NCI-H146 treated with DMSO at 0.1 percent for 48 hours (cell line): ENCODE measurements around the gene BRWD1.

Experiments used
- DNase-seq: peaks from one replicate; lab custom pipeline; 2025; ENCODE audit not compliant: unreplicated experiment; lab: John Stamatoyannopoulos, UW

BRWD1 gene

DNA sequence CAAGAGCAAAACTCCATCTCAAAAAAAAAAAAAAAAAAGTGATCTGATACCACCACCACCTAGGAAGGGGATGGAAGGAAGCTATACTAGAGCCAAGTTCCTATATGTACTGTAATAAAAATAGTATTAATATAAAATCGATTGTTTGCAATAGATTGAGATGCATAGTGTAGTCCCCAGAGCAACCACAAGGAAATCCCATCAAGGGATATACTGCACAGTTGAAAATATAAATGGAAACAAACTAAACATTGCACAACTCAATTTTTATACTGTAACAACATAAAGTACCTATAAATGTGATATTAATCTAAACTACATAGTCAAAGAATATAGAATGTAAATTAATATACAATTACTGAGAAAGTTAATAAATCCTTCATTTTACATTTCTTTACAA lies 109.3 kb downstream of the BRWD1 start:
- no peak for DNase-seq

DNA sequence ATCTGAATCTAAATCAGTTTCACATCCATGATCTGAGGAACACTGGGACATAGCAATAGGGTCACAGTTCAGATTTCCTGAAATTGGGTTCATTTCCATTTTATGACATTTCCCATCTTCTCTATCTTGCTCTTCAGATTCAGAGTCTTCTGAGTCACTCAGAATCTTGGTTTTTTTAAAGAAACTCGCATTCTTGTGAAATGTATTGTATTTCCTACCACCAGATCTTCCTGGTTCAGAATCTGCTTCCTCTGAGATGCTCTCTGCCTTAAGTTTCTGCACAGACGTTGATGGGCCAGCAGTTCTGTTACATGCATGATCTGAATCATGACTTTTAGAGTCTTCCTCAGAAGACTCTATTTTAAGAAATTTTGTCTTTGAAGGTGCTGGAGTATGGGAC lies 114.6 kb downstream of the BRWD1 start:
- no peak for DNase-seq

DNA sequence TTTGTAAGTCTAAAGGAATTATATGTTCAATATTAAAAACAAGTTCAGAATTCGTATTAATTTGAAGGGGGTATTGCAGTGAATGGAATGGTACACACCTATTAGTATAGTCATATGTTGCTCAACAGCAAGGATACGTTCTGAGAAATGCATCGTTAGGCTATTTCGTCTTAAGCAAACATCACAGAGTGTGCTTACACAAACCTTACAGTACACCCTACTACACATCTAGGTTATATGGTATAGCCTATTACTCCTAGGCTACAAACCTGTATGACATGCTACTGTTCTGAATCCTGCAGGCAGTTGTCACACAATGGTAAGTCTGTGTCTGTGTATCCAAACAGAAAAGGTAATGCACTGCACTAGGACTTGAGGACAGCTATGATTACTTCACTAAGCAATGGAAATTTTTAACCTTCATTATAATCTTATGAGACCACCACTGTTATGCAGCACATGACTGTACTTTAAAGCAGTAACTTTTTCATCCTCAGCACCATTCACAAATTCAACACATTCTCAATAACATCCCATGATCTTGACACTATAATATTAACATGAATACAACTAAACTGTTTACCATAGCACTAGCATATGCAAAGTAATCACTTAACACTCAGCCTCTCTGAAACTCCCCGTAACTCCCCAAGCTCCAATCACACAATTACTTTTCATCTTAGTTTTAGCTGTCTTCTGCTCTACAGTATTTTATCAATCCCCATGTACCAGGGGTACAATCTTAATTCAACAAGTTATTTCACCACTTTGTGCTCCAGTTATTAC lies 115.8 kb downstream of the BRWD1 start:
- DNase-seq = no peak

DNA sequence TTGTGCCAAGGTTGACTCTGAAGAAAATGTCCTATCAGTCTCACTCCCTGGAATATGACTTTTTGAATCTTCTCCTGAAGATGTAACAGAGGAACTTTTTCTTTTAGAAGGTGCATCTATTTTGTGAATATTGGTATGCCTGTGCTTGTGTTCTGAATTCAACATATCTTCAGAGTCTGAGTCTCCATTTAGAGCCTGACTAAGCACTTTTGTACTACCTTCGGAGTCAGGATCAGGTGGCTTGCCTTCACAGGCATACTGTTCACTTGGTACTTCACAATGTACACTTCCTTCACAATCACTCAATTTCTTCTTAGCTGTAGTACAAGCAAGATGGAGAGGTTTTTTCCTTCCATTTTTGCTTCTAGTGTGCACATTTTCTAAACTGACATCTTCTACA lies 116.6 kb downstream of the BRWD1 start:
- DNase-seq = no peak

DNA sequence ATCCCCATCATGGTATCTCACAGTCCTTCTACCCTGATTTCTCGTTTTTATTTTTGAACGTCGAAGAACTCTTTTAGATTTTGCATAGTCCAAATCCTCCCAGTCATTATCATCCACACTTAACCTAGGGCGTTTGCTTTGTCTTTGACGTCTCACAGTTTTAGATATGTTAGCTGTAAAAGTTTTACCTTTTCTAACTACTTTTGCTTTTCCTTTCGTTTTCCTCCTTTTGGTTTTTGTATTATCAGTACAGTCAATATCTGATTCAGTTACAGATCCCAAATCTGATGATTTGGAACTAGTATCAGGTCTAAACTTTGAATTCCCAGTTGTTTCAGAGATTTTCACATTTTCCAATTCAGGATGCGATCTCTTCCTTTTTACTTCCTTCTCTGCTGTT lies 117.1 kb downstream of the BRWD1 start:
- no peak for DNase-seq

DNA sequence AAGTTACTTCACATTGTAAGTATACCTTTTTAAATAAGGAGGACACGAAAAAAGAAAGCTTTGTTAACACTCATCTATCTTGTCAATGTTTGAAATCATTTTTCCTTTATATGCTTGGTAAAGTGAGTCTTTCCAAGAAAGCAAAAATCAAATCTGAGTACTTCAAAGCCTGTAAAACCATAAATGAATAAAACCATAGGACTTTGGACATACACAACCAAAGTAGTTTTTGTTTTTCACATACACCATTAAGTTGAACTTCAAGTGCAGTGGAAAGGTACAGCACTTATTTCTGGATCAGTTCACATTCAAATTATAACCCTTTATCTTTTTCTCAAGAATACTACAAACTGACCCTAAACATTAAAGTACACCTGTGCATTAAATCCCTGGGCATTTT lies 120.1 kb downstream of the BRWD1 start:
- DNase-seq = no peak

DNA sequence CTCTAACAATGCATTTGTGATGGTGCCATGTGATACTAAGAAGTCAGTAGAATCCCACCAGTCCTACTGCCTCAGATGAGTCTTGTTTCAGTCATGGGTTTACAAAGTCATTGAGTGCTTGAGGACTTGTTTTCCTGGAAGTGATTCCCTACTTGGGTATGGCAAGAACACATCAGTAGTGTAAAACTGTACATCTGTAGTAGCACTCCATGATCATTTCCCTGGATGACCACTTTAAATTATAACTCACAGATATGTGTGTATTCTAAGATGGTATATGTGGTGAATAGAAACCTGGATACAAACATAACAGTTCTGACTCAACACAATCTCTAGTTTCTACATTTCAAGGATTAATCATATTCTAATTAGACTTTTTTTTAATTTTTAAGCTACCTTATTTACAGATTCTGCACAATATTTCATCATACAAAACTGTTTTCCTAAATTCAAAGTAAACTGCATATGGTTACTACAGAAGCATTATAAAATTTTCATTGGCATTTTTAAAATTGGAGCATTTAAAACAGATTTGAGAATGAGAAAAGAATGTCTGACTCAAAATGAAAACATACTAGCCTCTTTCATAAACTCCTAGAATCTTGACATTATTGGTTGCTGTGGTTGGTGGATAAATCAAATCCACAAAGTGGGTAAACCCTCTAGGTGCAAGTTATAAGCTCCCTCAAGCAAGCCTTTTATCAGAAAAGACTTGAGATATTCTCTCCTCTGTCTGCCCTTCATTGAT lies 123.4 kb downstream of the BRWD1 start:
- DNase-seq = no peak

DNA sequence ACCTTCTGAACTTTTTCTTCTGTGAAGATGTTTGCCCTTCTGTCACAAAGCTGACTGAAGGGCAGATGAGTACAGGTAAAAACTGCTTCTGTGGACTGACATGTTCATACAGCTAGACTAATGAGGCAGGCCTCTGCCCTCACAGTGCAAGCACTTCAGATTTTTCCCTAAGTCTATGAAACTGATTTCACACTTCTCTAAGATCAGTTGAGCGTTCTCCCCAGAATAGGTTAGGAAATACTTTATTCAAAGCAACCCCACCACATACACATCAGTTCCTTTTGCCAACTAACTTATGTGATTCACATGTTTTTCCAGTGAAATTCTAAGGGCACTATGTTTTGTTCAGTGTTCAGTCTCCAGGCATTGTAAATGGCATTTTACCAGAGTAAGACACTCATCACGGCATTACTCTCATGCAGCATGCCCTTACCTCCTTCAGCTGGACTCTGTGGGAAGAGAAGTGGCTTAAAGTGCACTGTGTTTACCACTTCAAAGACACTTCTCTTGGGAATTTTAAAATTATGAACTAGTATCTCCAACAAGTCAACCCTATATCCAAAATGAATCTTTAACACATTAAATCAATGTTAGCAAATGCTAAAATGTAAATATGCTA lies 124.8 kb downstream of the BRWD1 start:
- no peak for DNase-seq

DNA sequence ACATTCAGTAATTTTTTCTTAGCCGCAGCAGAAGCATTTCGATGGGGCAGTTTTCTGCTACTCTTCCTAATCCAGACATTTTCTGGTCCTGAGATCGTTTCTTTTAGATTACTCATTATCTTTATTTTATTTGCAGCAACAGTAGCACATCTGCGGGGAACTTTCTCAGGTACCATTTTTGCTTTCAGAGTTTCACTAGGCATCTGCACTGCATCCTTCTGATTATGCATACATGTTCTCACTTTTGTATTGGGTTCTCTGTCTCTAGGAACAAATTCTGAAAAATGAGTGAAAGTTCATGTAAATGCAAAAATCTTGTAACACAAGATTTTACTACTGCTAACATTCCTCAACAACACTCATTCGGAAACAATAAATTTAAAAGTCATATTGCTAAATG lies 126.3 kb downstream of the BRWD1 start:
- DNase-seq = no peak

DNA sequence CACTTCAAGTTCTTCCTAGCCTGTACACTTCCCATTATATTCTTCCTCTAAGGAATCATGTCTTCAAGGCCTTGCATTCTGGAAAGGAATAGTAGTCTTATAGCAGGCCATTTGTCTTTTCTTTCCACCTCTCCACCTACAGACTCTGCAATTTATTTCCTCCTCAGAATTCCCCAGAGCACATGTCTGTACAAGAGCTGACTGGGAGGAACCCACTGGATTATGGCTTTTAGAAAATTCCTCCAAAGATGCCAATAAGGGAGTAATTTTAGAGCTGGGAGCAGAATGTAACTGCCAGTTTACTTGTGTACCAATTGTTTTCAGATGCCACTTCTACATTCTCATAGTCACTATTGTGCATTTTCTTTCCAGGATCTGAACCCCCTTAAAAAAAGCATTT lies 126.8 kb downstream of the BRWD1 start:
- DNase-seq = no peak

DNA sequence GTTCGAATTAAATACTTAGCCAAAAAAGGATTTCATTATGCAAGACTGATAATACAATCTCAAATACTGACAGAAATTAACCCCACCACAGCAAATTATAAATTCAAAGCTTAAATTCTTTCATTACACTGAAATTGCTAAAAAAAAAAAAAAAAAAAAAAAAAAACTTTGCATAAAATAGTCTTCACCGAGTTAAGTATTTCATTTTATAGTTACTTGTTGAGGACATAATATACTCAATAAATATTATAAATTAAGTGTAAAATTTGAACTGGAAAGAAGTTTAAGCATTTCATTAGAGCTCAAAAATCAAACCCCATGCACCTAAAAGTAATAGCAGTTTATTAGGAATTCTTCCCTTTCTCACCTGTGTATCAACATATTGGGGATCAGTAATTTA lies 128.3 kb downstream of the BRWD1 start:
- DNase-seq = no peak

DNA sequence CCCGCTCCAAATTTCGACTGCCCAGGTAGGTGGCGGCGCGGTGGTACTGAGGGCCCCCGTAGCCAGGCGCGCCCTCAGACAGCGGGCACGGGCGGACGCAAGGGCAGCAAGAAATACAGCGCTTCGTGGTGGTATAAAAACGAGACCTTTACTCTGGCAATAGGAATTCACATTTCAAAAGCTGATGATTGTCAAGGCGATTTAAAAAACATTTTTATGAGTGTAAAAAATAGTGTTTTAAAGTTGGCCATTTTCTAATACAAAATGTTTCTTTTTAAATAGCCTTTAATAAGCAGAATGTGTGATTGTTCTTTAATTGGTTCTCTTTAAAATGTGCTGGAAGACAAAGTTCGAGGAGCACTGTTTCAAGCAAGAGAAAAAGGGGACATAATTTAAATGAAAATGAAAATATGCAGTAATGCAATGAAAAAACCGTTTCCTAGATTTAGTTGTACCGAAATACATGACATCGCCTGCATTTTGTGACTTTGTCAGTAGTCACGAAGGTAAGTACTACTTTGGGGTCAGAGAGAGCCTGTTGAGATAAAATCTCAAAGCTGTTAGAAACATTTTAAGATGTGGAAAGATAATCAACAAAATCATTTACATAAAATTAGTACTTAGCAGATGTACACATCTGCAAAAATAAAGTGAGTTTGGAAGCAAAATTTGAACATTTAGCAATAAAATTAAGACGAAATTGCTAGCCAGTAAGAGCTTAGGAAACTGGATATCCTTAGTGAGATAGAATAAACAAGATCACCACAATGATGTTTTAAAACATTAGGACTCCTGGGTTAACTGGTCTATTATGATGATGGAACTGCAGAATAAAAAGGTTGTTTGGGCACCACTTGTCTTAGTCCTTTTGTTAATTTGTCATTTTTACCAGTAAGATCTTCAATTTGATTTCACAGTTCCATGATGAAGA lies 129.1 kb downstream of the BRWD1 start:
- DNase-seq = peak; percentile 3

DNA sequence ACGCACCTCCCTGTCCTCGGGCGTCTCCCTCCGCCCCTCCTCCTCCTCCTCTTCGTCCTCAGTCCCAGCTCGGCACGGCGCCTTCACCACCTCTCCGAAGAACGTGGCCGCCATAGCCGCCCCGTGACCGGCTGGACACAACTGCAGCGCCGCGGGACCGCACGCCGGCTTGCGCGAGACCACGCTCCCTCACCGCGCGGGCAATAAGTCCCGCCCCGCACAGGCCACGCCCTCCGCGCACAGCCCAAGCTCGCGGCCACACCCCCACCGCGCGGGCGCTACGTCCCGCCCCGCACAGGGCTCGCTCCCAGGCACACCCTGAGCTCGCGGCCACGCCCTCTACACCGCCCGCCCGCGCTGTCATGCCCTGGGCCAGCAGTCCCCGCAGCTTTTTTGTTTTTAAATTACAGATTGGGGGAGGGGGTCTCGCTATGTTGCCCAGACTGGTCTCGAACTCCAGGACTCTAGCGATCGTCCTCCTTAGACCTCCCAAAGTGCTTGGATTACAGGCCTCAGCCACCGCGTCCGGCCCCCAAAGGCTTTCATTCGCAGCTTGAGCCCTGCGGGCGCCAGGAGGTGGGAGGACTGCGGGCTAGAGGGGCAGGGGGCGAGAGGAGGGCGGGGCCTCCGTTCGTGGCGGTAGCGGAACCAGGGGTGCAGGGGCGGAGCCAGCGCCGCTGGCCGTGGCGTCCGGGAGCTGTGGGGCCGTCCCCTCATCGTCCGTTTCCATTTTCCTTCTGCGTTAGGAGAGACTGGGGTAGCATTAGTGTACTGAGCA lies 130.0 kb downstream of the BRWD1 start, which contains the start of gene PSMG1:
PSMG1 (minus strand) TSS at position 180 of the 778 bp plus-strand sequence; CDS start at position 114, 66 bp downstream.
- DNase-seq = peak; percentile 79

DNA sequence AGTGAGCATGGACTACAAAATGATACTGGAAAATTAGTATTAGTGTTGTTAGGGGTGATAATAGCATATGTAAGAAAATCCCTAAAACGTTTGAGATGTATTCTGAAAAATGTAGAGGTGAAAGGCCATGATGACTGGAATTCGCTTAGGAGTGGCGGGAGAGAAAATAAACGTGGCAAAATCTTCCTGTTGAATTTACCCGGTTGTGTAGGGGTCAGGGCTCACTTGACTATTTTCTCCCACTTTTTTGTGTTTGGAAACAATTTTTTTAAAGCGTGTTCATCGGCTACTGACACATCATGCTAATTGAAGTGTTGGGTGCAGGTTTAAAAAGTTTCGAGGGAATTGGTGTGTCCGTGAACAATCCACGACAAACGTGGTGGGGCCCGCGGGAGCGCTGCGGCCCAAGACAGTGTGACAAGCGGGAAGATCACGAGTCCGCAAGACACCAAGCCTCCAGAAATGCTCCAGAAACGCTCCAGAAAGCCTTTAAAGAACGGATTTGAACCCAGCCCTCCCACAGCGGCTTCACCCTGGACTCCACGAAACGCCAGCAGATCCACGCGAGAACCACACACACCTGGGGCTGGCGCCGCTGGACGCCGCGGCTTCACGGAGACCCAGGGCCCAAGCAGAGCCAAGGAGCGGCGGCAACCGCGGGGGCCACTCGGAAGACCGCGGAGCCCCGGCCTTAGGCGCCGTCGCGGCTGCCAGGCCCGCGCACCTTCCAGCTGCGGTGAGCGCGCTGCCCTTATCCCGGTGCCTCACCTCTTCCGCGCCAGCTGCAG lies 130.8 kb downstream of the BRWD1 start:
- DNase-seq = peak; percentile 17

DNA sequence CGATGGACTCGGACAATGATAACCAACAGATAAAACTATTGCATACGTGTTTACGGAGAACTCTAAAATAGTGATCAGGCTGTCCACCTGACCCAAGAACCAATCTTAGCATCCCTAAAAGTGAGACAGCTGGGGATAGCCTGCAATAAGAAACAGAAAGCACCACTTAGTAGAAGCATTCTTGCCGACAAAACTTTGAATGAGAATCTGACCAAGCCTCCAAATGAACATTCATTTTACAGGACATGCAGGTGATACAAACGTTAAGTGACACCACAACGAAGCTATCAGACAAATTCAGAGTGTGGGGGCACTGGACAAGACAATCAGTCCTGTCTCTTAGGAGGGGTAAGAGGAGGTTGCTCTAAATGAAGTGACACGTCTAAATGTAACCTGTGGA lies 131.4 kb downstream of the BRWD1 start:
- no peak for DNase-seq

DNA sequence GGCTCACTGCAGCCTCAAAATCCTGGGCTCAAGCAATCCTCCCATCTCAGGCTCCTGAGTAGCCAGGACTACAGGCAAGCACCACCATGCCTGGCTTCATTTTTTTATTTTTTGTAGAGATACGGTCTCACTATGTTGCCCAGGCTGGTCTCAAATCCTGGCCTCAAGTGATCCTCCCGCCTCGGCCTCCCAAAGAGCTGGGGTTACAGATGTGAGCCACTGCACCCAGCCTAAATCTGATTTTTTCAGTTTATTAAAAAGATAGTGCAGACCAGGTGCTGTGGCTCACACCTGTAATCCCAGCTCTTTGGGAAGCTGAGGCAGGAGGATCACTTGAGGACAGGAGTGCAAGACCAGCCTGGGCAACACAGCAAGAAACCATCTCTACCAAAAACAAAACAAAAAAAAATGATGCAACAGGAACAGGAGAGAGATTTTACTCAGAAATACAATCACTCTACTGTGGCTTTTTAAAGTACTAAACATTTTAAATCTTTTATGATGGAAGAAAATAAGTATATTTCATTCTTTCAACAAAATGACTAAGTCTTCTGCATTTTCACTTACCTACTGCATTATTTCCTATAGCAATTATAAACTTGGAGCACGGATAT lies 132.1 kb downstream of the BRWD1 start:
- DNase-seq = no peak

DNA sequence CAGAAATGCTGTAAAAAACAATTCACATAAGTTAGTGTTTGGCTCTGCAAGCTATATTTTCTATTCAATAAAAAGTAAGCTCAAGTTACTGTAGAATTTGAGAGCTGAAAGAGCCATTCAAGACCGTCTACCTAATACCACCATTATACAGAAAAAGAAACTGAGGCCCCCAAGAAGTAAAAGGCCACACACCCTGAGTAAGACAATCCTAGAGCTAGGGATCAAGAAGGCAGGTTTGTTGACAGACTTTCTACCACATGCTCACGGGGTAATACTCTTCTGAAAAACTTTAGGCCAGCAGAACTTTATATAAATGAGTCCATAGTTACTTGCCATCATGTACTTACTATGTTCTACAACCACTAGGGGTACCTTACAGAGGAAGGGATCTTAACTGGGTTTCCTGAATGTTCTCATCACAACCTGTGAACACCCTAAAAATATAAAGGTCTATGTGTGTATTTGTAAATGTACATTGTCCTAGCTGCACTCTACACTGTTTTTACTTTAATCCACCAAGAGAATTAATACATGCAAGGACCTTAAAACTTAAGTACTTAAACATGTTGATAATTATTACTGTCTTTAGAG lies 132.9 kb downstream of the BRWD1 start:
- no peak for DNase-seq

DNA sequence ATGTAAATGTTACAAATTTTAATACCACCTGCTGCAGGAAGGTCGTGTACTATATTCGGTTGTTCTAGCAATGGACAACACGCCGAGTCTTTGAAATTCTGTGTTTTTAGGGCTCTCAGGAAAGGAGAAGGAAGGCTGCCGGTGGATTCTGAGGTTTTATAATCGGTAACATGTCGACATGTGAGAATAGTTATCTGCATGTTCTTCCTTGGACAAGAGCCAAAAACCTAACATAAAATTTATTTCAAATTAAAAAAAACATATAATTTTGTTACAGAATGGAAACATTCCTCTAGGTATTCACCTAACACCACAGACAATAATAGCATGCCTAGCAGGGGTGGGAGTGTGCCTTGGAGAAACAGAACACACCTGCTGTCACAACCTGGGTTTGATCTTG lies 135.0 kb downstream of the BRWD1 start:
- no peak for DNase-seq

DNA sequence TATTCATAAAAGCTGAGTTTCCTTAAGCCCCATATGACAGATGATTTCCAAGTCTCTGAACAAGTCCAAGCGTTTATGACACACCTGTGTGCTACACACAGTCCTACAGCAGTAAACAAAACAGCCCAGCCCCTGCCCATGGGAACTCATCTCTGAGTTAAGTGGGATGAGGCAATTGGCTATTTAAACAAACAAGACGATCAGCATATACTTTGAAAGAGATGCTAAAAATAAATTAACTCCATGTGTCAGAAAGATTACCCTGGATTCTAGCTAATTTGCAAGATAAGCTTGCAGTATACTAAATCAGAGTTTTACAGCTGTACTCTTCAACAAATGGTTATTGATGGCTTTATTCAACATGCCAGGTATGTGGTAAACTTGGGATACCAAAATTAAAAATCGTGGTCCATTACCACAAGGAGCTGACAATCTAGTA lies 137.1 kb downstream of the BRWD1 start:
- DNase-seq = no peak
